AG09309 (cell line): Measurements from ENCODE around the gene FRMPD3.

Experiments
- DNase-seq: peaks from one replicate; pipeline ENCODE4 v3.0.0-alpha.2; 2010; ENCODE audit warnings: low read depth
- H3K4me3 ChIP-seq: 2 replicates; pipeline ENCODE4 v1.5.1; 2011; ENCODE audit warnings: mild to moderate bottlenecking, low read depth, low read length, moderate library complexity; ENCODE audit not compliant: control insufficient read depth
- CTCF ChIP-seq: IDR thresholded peaks from 2 replicates; pipeline ENCODE4 v1.5.1; 2011; ENCODE audit warnings: mild to moderate bottlenecking, low read depth, low read length, inconsistent platforms; ENCODE audit not compliant: insufficient read depth, control insufficient read depth; ENCODE audit errors: missing control alignments

Gene FRMPD3

GRCh38 chrX:107448998-107449835 lies at the start of gene FRMPD3:
Gene FRMPD3, plus strand, starts transcription at chrX:107449652. Its CDS starts 76,937 bp downstream, at chrX:107526589.
- no peak for TF ChIP-seq CTCF
- no peak for DNase-seq
- H3K4me3 ChIP-seq = peak within 1 kb of the TSS; percentile 20

DNA sequence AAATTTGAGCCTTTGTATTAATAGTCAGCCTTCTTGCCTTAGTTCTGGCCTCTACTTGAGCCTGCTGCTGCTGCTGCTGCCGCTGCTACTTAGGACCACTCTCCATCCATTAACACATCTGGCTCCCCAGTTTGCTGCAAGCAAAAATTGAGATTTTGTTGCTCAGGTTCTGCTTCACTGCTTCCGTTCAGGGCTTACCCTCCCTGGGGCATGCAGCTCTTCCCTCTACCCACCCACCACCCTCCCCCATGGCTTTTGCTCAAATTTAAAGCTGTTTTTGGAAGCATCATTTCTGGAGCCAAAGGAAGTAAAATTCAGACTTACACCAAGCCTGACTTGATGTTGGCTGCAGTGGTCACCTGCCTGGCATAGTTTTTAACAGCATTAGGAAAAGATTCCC lies 28.9 kb upstream of the FRMPD3 start:
- no peak for DNase-seq

DNA sequence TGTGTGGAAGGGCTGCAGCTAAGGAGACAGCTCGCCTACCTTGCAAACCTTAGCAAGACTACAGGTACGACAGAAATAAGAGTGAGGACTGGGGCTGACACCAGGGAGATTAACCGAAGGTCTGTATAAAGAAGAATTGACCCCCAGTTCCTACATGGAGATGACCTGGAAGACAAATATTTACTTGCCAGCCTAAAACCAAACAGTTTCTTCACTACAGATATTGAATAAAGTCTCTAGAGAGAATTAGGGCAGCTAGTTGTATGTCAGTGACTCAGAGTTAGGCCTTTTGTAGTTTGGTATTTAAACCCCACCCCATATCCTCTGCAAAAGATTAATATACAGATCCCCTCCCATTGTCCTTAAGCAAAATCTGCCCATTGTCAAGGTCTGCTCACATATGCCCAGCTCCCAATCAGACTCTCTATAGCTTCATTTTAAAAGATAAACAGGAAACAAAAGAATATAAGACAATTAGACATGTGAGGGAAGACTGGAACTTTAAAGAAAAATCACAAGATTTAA lies 28.1 kb upstream of the FRMPD3 start:
- DNase-seq = no peak
- H3K4me3 ChIP-seq = no peak overlapping the region
- TF ChIP-seq CTCF = no peak

More for the DNA sequence above, 28.9 kb upstream of the FRMPD3 start:
- no peak for TF ChIP-seq CTCF
- H3K4me3 ChIP-seq = no peak overlapping the region

GRCh38 chrX:107429090-107429489 lies 20.4 kb upstream of the FRMPD3 start:
- no peak for DNase-seq
- peak; percentile 35 for TF ChIP-seq CTCF
- H3K4me3 ChIP-seq = no peak overlapping the region

GRCh38 chrX:107440187-107440586 lies 9.3 kb upstream of the FRMPD3 start:
- no peak for TF ChIP-seq CTCF

GRCh38 chrX:107440692-107441091 lies 8.8 kb upstream of the FRMPD3 start:
- TF ChIP-seq CTCF = no peak
- DNase-seq = no peak
- no peak overlapping the region for H3K4me3 ChIP-seq

More at GRCh38 chrX:107440187-107440586, 9.3 kb upstream of the FRMPD3 start:
- DNase-seq = no peak
- H3K4me3 ChIP-seq = no peak overlapping the region
